ENCODE measurements around the gene ZNF584. TPM values are rescaled to one million over a fixed set of nuclear protein-coding genes. Genes with fewer than 3 reads are reported as not detected.
A peak's percentile ranks its signal among the peaks of the same experiment; 100 is the strongest.

ZNF584 gene
- total RNA-seq, 1 experiment from 2014 or later: 4.9 TPM

GRCh38 chr19:58466089-58466759 lies 57.8 kb downstream of the ZNF584 start:
- peaks cover 11% of the 10 kb centered on the region for H3K4me1 Mint-ChIP-seq (ENCODE audit: low read depth, unreplicated experiment)
- H3K4me3 Mint-ChIP-seq (ENCODE audit: unreplicated experiment): peak overlapping the region; percentile 81
- BruUV-seq (replicated peaks): no TSS peak
- H3K36me3 ChIP-seq (ENCODE audit: control insufficient read depth, insufficient read depth, low read length): no peaks in the 10 kb centered on the region; the same call in 1 of the 2 replicates
- no peaks in the 10 kb centered on the region for H3K4me1 ChIP-seq
- no peak for DNase-seq
- H3K4me3 ChIP-seq (ENCODE audit: low read depth, low read length): peak overlapping the region; percentile 42
- no peaks in the 10 kb centered on the region for H3K9me3 Mint-ChIP-seq (ENCODE audit: unreplicated experiment)
- H3K36me3 Mint-ChIP-seq (ENCODE audit: insufficient read depth, unreplicated experiment): peaks cover 15% of the 10 kb centered on the region
- CTCF ChIA-PET: no interaction called here
- TF ChIP-seq CTCF (IDR thresholded peaks at IDR 0.05; ENCODE audit: insufficient read depth in 1 of 2, low read depth in 1 of 2, low read length in 1 of 2, severe bottlenecking in 1 of 2, unreplicated experiment in 1 of 2): no peak
- H3K27me3 ChIP-seq (replicated peaks; ENCODE audit: control insufficient read depth, insufficient read depth, low read length): no peaks in the 10 kb centered on the region
- intact Hi-C loops (cut with micrococcal nuclease; ENCODE audit: unreplicated experiment): loop anchor here (1.0 to 5.0 kb wide), 6 partner anchors 15 to 464 kb away; partner anchors contain the start of genes ZBTB45, ZNF324B, ZNF584 and ZNF606
- no peaks in the 10 kb centered on the region for H3K9me3 ChIP-seq
- POLR2A ChIA-PET: interaction anchor here (0.7 to 1.0 kb wide), 2 partner anchors 9 kb away, joined by 3 to 4 read pairs; no protein-coding TSS in a partner anchor
- peak overlapping the region; percentile 60 for H3K27ac Mint-ChIP-seq (ENCODE audit: unreplicated experiment)
- H3K27me3 Mint-ChIP-seq (ENCODE audit: insufficient read depth, unreplicated experiment): no peaks in the 10 kb centered on the region

DNA sequence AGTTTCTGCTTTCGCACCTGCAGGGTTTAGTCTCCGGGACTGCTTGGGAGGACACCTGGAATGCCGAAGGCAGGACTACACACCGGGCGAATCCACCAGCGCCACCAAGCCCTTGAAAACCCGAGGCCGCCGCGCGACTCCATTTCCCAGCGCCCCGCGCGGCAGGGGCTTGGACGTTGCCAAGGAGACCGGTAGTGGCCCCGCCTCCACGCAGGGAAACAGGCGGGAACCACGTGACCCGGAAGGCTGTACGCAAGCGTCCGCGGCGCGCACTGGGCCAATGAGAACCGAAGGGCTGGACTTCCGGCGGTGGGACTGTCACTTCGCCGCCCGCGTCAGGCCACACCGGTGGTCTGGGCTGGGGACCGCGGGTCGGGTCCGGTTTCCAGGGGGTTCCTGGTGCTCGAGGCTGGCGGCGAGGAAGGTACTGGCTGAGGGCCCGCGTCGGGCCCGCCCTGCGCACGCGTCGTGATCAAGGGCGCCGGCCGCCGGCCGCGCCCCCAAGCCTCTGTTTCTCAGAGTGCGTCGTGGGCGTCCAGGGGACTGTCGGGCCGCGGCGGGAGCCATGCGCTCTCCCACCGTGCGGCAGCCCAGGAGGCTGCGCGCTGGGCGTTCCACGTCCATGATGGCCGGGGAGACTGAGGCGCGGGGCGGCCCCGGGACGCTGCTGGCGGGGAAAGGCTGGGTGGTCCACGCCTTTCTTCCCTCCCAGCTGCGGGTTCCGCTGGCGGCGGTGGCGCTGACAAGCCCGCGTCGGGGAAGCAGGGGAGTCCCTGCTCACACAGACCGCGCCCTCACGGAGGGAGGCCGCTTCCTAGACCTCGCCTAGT lies 58.5 kb downstream of the ZNF584 start, which contains the start of gene ZNF324:
TSS of gene ZNF324 (plus strand) at position 321 of the 830 bp plus-strand sequence. CDS start 2,106 bp downstream, outside the sequence.
- Mint-ChIP-seq H3K27me3 (ENCODE audit: insufficient read depth, unreplicated experiment) (no peaks in the 10 kb centered on the region), H3K36me3 (ENCODE audit: insufficient read depth, unreplicated experiment) (peaks cover 16% of the 10 kb centered on the region), H3K4me3 (ENCODE audit: unreplicated experiment) (peak within 1 kb of the TSS; percentile 81), H3K27ac (ENCODE audit: unreplicated experiment) (peak within 1 kb of the TSS; percentile 60), H3K4me1 (ENCODE audit: low read depth, unreplicated experiment) (peaks cover 11% of the 10 kb centered on the region), H3K9me3 (ENCODE audit: unreplicated experiment) (no peaks in the 10 kb centered on the region)
- intact Hi-C loops (cut with micrococcal nuclease; ENCODE audit: unreplicated experiment): loop anchor here (1.0 to 5.0 kb wide), 7 partner anchors 8 to 465 kb away; partner anchors contain the start of genes ZBTB45, ZNF324B, ZNF584 and ZNF606
- peak in 1 of 2 experiments; percentile 2 for TF ChIP-seq CTCF (IDR thresholded peaks at IDR 0.05; ENCODE audit: insufficient read depth in 1 of 2, low read depth in 1 of 2, low read length in 1 of 2, severe bottlenecking in 1 of 2, unreplicated experiment in 1 of 2)
- CTCF ChIA-PET: interaction anchor here (1.2 kb wide), 1 partner anchor 15 kb away, joined by 3 read pairs; no protein-coding TSS in a partner anchor
- POLR2A ChIA-PET: no interaction called here
- DNase-seq: peak; percentile 98 to 99
- BruUV-seq (replicated peaks): no TSS peak
- no peaks in the 10 kb centered on the region; the same call in 1 of the 2 replicates for H3K36me3 ChIP-seq (ENCODE audit: control insufficient read depth, insufficient read depth, low read length)
- no peaks in the 10 kb centered on the region for H3K27me3 ChIP-seq (replicated peaks; ENCODE audit: control insufficient read depth, insufficient read depth, low read length)
- peak within 1 kb of the TSS; percentile 97 for H3K4me3 ChIP-seq (ENCODE audit: low read depth, low read length)
- H3K4me1 ChIP-seq: no peaks in the 10 kb centered on the region
- H3K9me3 ChIP-seq: no peaks in the 10 kb centered on the region

Small RNA genes lying within 50 kb of the gene (microRNA-seq; reads per million reads assigned to microRNA genes)
- 0.93 reads per million for gene MIR4754

Other genes with a start within 250 kb of the ZNF584 start
- 19.9 and 21.6 TPM in 2 replicates for gene ZNF274, start 225.6 kb upstream of the ZNF584 start, total RNA-seq (2022)
- gene ZNF544, start 179.7 kb upstream of the ZNF584 start, total RNA-seq (2022): 48.7 and 53.8 TPM in 2 replicates
- 8.4 and 8.5 TPM in 2 replicates for gene ZNF8, start 129.7 kb upstream of the ZNF584 start, total RNA-seq (2022)
- 61.3 and 66.1 TPM in 2 replicates for gene ERVK3-1, start 103.3 kb upstream of the ZNF584 start, total RNA-seq (2022)
- gene ZSCAN22, start 81.7 kb upstream of the ZNF584 start, total RNA-seq (2022): 4.0 and 4.3 TPM in 2 replicates
- gene A1BG, start 55.2 kb upstream of the ZNF584 start, total RNA-seq (2022): 1.6 and 2.8 TPM in 2 replicates
- 1.6 and 1.7 TPM in 2 replicates for gene ZNF497, start 45.9 kb upstream of the ZNF584 start, total RNA-seq (2022)
- 2.2 and 2.3 TPM in 2 replicates for gene ZNF837, start 27.6 kb upstream of the ZNF584 start, total RNA-seq (2022)
- 1,436 and 1,611 TPM in 2 replicates for gene RPS5, start 21.4 kb upstream of the ZNF584 start, total RNA-seq (2022)
- gene RNF225, start 13.0 kb upstream of the ZNF584 start, total RNA-seq (2022): 0.73 and 1.3 TPM in 2 replicates
- not detected in 2 replicates for gene ZNF132, start 31.5 kb downstream of the ZNF584 start, total RNA-seq (2022)
- gene ZNF324B, start 43.0 kb downstream of the ZNF584 start, total RNA-seq (2022): 4.6 and 6.8 TPM in 2 replicates
- gene ZNF324, start 58.4 kb downstream of the ZNF584 start, total RNA-seq (2022): 9.8 and 10.6 TPM in 2 replicates
- 8.6 and 9.7 TPM in 2 replicates for gene ZNF446, start 67.7 kb downstream of the ZNF584 start, total RNA-seq (2022)
- gene SLC27A5, start 103.3 kb downstream of the ZNF584 start, total RNA-seq (2022): 10.3 and 12.5 TPM in 2 replicates
- 14.6 and 14.8 TPM in 2 replicates for gene ZBTB45, start 111.2 kb downstream of the ZNF584 start, total RNA-seq (2022)
- 837 and 863 TPM in 2 replicates for gene TRIM28, start 135.4 kb downstream of the ZNF584 start, total RNA-seq (2022)
- gene CHMP2A, start 146.5 kb downstream of the ZNF584 start, total RNA-seq (2022): 110 and 112 TPM in 2 replicates
- 133 and 139 TPM in 2 replicates for gene UBE2M, start 150.0 kb downstream of the ZNF584 start, total RNA-seq (2022)
- gene MZF1, start 164.7 kb downstream of the ZNF584 start, total RNA-seq (2022): 20.4 and 25.6 TPM in 2 replicates